HG03354 (cell line): Measurements from ENCODE around the gene TRIM29.

ENCODE experiments used
- ATAC-seq: cut with Tn5 transposase; IDR thresholded peaks from one replicate; pipeline ENCODE4 v1.9.1; 2021; ENCODE audit warnings: mild to moderate bottlenecking; ENCODE audit not compliant: unreplicated experiment, poor library complexity, severe bottlenecking

The TRIM29 gene

GRCh38 chr11:120068114-120068573, 69.8 kb downstream of the TRIM29 start:
- ATAC-seq: no peak

DNA sequence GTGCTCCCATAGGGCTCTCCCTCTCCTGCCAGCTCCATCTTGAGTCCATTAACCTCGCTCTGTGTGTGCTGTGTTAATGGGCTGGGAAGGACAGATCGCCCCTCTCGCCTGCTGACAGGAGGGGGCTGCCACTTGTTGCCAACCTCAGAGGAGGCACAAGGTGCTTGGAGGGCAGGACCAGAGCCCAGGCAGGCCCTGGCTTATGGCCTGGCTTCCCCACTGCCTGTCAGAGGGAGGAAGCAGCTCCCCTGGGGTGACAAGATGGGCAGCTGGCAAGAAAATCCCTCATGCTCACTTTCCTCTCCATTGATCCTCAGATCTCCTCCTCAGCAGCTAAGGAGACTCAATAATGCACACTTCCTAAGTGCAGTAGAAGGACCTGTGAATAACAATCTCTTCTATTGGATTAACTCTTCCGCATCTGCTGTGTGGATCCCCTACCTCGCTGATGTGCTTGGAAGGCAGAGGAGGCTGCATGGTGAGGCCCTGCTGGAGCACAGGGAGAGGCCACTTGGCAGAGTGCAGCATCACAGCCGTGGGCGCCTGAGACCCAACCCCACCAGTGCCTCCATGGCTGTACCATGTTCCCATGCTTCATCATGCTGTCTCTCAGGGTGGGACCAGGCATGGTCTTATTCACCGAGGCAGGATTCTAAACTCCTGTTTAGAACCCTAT, 70.3 kb downstream of the TRIM29 start:
- ATAC-seq: no peak

DNA sequence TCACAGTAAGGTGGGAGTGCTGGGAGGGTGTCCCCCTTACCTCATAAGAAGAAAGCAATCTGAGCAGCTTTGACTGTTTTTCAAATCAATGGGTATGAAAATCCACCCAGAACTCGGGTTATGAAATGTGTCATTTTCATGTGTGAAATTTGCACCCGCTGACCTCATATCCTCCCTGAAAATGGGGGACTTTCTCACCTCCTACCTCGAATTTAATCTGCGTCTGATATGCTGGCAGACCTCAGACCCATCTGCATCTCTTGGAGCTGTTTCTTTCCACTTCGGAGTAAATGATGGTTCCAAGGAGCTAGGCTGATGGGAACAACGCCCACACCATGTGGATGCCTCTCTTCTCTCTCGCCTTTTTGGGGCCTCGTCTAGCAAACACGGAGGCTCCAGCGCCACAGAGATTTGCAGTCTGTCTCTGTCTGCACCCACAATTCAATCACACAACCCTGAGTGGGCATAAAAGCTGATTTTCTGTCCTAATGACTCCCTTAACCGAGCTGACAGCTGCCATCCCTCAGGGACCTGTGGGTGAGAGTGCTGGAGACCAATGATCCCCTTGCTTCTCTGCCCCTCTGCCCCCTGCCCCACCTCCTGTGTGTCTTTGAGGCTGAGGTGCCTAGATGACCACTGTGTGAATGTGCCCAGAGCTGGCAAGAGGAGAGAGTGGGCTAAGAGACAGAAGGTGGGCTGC, 71.0 kb downstream of the TRIM29 start:
- ATAC-seq: no peak

GRCh38 chr11:120065876-120066275, 72.0 kb downstream of the TRIM29 start:
- ATAC-seq: no peak

DNA sequence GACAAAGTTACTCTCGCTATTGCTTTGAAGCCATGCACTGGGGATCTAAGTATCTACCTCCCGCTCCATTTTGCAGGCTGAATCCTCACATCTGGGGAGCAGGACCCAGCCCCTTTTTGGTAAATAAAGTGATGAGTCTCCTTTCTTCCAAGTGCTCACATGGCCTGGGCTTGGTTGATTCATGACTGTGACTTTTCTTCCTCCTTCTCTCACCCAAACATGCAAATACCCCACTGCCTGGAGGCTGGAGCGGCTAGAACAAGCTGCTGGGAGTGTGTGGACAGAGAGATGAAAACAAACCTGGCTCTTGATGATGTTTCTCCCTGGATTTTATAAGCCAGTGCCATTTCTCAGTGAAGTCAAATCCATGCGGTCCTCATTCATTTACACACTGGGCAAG, 72.7 kb downstream of the TRIM29 start:
- ATAC-seq: no peak

DNA sequence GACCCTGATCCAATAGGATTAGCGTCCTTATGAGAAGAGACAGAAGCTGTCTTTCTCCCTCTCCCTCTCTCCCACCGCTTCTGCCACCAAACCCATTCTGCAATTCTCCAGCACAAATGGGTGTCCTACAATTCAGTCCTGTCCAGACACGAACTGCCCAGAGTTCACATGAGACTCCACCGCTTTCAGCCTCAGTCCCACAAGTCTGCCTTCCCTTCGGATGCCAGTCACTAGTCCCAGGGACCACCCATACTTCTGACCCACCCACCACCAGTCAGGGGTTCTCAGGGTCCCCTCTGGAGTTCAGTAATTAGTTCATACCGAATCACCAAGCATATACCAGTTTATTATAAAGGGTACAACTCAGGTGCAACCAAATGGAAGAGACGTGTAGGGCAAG, 73.6 kb downstream of the TRIM29 start:
- ATAC-seq: no peak

DNA sequence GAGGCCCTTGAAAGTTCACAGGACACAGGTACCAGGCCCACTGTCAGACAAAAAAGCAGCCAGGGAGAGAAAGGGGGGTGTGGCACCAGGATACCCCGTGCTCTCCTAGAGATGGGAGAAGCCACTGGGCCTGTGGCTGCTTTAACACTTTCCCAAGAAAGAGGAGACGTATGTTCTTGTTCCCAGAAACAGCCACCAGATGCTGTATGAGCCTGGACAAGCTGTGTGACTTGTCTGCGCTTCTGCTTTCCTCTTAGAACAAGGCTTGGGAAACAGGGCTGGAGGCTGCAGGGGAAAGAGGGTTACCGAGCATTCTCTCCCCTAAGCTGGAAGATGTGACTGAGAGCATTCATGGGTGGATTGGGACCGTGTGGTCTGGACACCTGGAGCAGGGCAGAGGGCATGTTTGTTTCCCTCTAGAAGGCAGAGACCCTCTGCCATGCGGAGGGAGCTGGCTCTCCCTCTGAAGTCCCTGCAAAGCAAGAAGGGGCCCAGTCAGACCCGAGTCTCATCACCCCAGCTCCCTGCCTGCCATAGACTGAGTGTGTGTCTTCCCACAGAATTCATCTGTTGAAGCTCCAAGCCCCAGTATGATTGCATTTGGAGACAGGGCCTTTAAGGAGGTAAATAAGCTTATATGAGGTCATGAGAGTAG, 74.1 kb downstream of the TRIM29 start:
- no peak for ATAC-seq

- ATAC-seq: no peak
Observed at GRCh38 chr11:120062561-120062930, 75.4 kb downstream of the TRIM29 start.

DNA sequence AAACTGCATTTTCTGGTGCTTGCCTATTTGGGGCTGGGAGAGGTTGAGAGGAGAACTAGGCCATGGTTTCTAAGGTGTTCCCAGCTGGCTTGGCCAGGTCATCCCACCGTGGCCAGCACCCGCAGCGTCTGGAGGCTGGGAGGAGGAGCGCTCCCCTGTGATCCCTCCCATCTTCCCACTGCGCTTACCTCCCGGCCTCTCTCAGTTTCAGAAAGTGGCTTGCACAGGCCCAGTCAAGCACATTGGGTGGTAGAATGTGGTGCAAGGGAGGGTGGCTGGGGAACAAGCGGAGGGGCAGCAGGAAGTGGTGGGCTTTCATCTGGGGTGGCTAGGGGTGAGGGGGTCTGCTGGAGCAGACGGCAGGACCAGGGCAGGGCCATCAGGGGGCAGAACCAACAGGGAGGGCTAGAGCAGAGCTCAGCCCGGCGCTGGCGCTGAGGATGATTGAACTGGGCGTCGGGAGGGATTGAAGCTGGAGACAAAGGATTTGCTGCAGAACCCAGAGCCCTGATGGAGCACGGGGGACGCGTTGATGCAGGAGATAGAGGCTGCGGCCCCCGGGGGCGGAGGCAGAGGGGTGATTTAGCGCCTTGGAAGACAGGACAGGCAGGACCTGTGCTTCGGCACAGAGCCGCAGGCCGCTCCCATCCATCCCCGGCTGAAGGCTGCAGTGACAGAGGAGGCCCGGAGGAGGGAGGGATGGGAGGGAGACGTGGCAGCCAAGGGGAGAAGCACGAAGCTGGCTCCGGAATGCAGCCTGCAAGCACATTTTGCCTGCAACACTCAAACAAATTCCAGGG, 76.0 kb downstream of the TRIM29 start:
- no peak for ATAC-seq
